Endothelial cell of umbilical vein (primary cell): ENCODE measurements around the gene DET1. TPM values are rescaled to one million over a fixed set of nuclear protein-coding genes. Genes with fewer than 3 reads are reported as not detected.
A peak's percentile ranks its signal among the peaks of the same experiment; 100 is the strongest.

Experiments used
- BruUV-seq: library from RNA; stranded (reverse); fragments of 400-500 nt; replicated peaks from 2 replicates; lab custom pipeline; 2021; lab: Mats Ljungman, UMichigan
- CTCF ChIA-PET: fragments of 300-600, 350-600 bp; sonication (Branson Sonifier 250); formaldehyde crosslinking; loops from one replicate; lab custom pipeline; 2021; ENCODE audit warnings: antibody characterized with exemption, inconsistent platforms; lab: Charles Lee
- POLR2A ChIA-PET: fragments of 300-600, 350-600 bp; sonication (Branson Sonifier 250); formaldehyde crosslinking; loops from one replicate; lab custom pipeline; 2021; ENCODE audit warnings: antibody characterized with exemption, inconsistent platforms; lab: Charles Lee
- DNase-seq: peaks from one replicate; pipeline ENCODE4 v3.0.0-alpha.2; 2011; ENCODE audit warnings: low read depth, low spot score
- FAIRE-seq: peaks from 2 replicates; lab custom pipeline; 2011; peaks lifted over from hg19 to GRCh38; lab: Jason Lieb, UNC
- H2AFZ ChIP-seq: 2 replicates; pipeline ENCODE4 v1.6.0; 2012; ENCODE audit warnings: low read depth, low read length, control low read depth, inconsistent platforms
- H3K27ac ChIP-seq: 2 replicates; pipeline ENCODE4 v1.5.1; 2011; ENCODE audit warnings: low read depth, mild to moderate bottlenecking, control low read depth, low read length, moderate library complexity; ENCODE audit not compliant: insufficient read depth
- H3K27me3 ChIP-seq, 2 experiments: 2 replicates each; pipeline versions ENCODE4 v1.6.0 to v1.6.1; 2011; ENCODE audit warnings: low read length in 2 of 2, mixed read lengths in 1 of 2; ENCODE audit not compliant: control insufficient read depth in 2 of 2, insufficient read depth in 2 of 2
- H3K36me3 ChIP-seq, 2 experiments: 2 replicates in 1 of 2; 3 replicates in 1 of 2; pipeline ENCODE4 v1.5.1; 2011; ENCODE audit warnings: low read length in 2 of 2, mild to moderate bottlenecking in 1 of 2, moderate library complexity in 1 of 2; ENCODE audit not compliant: control insufficient read depth in 2 of 2, insufficient read depth in 2 of 2; ENCODE audit errors: extremely low read depth in 1 of 2
- H3K4me1 ChIP-seq: 3 replicates; pipeline ENCODE4 v1.5.1; 2011; ENCODE audit warnings: mild to moderate bottlenecking, low read length; ENCODE audit not compliant: control insufficient read depth, insufficient read depth; ENCODE audit errors: extremely low read depth
- H3K4me2 ChIP-seq: 2 replicates; pipeline ENCODE4 v1.6.1; 2011; ENCODE audit warnings: low read length, control low read depth, mixed read lengths; ENCODE audit not compliant: insufficient read depth
- H3K4me3 ChIP-seq, 3 experiments: fragments of 200-600 bp in 1 of 3; sonication (generic), shearing (Covaris generic) in 1 of 3; replicated peaks in 1 of 3; 2 replicates each; pipeline ENCODE4 v1.5.1; 2011 to 2016; ENCODE audit warnings: control low read depth in 3 of 3, low read length in 3 of 3, mild to moderate bottlenecking in 2 of 3, inconsistent platforms in 1 of 3, low read depth in 1 of 3, moderate library complexity in 1 of 3; ENCODE audit not compliant: insufficient read depth in 1 of 3
- H3K79me2 ChIP-seq: 2 replicates; pipeline ENCODE4 v1.6.0; 2012; ENCODE audit warnings: low read length, inconsistent platforms; ENCODE audit not compliant: control insufficient read depth, insufficient read depth
- H3K9ac ChIP-seq: replicated peaks from 2 replicates; pipeline ENCODE3; 2011; ENCODE audit warnings: low read length, control low read depth; ENCODE audit not compliant: insufficient read depth; ENCODE audit errors: extremely low read depth
- H3K9me1 ChIP-seq: replicated peaks from 3 replicates; pipeline ENCODE4 v1.6.0; 2011; ENCODE audit warnings: mild to moderate bottlenecking, low read length; ENCODE audit not compliant: control insufficient read depth, insufficient read depth; ENCODE audit errors: extremely low read depth
- H3K9me3 ChIP-seq: replicated peaks from 2 replicates; pipeline ENCODE4 v1.5.1; 2012; ENCODE audit warnings: low read length, inconsistent platforms; ENCODE audit not compliant: control insufficient read depth, insufficient read depth
- H4K20me1 ChIP-seq: replicated peaks from 2 replicates; pipeline ENCODE3; 2011; ENCODE audit warnings: mild to moderate bottlenecking, low read length; ENCODE audit not compliant: control insufficient read depth, insufficient read depth; ENCODE audit errors: extremely low read depth
- JUN ChIP-seq: IDR thresholded peaks from 2 replicates; pipeline ENCODE4 v1.6.1; 2011; ENCODE audit warnings: borderline replicate concordance, low read depth; ENCODE audit not compliant: insufficient read length, insufficient read depth
- dilution Hi-C: fragments of 300-500 bp; cut with MboI; formaldehyde crosslinking; loops from one replicate; pipeline ENCODE4 v1.15.0; 2019; ENCODE audit warnings: low sequenced_read_pairs; ENCODE audit not compliant: extremely low pct_ligation_motif_present
- intact Hi-C: fragments of 100-400 bp; cut with micrococcal nuclease; formaldehyde crosslinking; loops from one replicate; pipeline ENCODE4 v1.10.0; 2022
- polyA plus RNA-seq, 4 experiments: library from polyadenylated mRNA; depleted of rRNA in 3 of 4; stranded (reverse) in 3 of 4; unstranded in 1 of 4; fragments of >200 nt; gene quantifications; 2 replicates each; pipeline versions ENCODE4 v1.2.1 to v1.2.3, GENCODE V29; 2011 to 2012; ENCODE audit warnings: missing spikeins in 1 of 4
- small RNA-seq: library from RNA; depleted of rRNA; stranded (forward); fragments of <200 nt; gene quantifications from one replicate; pipeline ENCODE3, GENCODE V24; 2012; ENCODE audit warnings: low replicate concordance, low read depth; ENCODE audit not compliant: insufficient read depth, insufficient read length
- total RNA-seq: library from RNA; stranded (reverse); gene quantifications from 2 replicates; pipeline ENCODE4 v1.2.3, GENCODE V29; 2021
- TF ChIP-seq, protein P1 (sequence below), 2 donors: IDR thresholded peaks; 1 replicate in 1 of 2; 2 replicates in 1 of 2; pipeline ENCODE4 v1.5.1; 2011; ENCODE audit warnings: low read length in 2 of 2, mild to moderate bottlenecking in 2 of 2, moderate library complexity in 2 of 2, control low read depth in 1 of 2, inconsistent platforms in 1 of 2, low read depth in 1 of 2; ENCODE audit not compliant: insufficient read depth in 1 of 2; ENCODE audit errors: extremely low read depth in 1 of 2

The DET1 gene
- total and polyA plus RNA-seq, 2 donors (not counting 3 experiments of a cell fraction or from before 2014, with no cell fraction given) = 5.2 to 5.6 TPM

DNA sequence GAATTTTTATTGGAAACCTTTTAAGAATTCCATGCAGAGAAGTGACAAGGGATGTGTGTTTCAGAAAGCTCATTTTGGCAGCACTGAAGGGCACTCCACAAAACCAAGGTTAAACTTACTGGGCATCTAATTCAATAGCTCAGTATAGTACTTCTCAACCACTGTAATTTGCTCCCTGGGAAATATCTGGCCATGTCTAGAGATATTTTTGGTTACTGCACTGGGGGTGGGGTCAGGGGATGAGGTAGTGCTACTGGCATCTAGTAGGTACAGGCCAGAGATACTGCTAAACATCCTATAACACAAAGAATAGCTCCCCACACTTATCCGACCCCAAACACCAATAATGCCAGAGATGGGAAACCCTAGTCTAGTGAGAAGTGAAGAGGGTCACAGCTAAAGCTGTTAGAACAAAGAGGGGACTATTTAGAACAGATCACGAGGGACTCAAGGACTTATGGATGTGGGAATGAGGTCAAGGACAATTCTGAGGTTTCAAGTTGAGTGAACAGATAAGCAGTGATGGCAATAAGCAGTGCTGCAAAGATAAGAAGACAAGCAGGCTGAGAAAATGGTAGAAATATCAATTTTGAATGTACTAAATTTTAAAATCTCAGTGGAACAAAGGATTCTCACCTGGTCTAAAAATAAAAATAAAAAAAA, 82.5 kb downstream of the DET1 start:
- TF ChIP-seq, protein P1, sequence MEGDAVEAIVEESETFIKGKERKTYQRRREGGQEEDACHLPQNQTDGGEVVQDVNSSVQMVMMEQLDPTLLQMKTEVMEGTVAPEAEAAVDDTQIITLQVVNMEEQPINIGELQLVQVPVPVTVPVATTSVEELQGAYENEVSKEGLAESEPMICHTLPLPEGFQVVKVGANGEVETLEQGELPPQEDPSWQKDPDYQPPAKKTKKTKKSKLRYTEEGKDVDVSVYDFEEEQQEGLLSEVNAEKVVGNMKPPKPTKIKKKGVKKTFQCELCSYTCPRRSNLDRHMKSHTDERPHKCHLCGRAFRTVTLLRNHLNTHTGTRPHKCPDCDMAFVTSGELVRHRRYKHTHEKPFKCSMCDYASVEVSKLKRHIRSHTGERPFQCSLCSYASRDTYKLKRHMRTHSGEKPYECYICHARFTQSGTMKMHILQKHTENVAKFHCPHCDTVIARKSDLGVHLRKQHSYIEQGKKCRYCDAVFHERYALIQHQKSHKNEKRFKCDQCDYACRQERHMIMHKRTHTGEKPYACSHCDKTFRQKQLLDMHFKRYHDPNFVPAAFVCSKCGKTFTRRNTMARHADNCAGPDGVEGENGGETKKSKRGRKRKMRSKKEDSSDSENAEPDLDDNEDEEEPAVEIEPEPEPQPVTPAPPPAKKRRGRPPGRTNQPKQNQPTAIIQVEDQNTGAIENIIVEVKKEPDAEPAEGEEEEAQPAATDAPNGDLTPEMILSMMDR (IDR thresholded peaks at IDR 0.05; ENCODE audit: extremely low read depth in 1 of 2, insufficient read depth in 1 of 2, low read depth in 1 of 2, low read length in 2 of 2) = no peak
- TF ChIP-seq JUN = no peak
- DNase-seq (no peak), FAIRE-seq (no peak)
- Histone ChIP-seq H4K20me1 (no peaks in the 10 kb centered on the region), H3K27ac (peak overlapping the region; percentile 96), H3K79me2 (peaks cover 31% of the 10 kb centered on the region), H3K4me1 (peaks cover 37% of the 10 kb centered on the region), H3K9me3 (no peaks in the 10 kb centered on the region), H3K36me3 (peaks cover 7 to 25% of the 10 kb centered on the region in 2 experiments), H3K4me2 (peak overlapping the region; percentile 73), H3K4me3 (no peak overlapping the region), H2AFZ (no peak overlapping the region), H3K27me3 (no peaks in the 10 kb centered on the region), H3K9ac (peak overlapping the region; percentile 40), H3K9me1 (no peaks in the 10 kb centered on the region)
- ChIA-PET POLR2A (no interaction called here), CTCF (interaction anchor here (1.2 to 1.4 kb wide), 3 partner anchors 9 to 160 kb away, joined by 3 to 7 read pairs (median 3); no protein-coding TSS in a partner anchor)
- BruUV-seq = TSS peak; percentile 0
- dilution Hi-C loops (no loop called here), intact Hi-C loops (loop anchor here (1.0 kb wide), 1 partner anchor 10 kb away; no protein-coding TSS in a partner anchor)

Small RNAs within 50 kb of the gene (small RNA-seq; reads per million reads assigned to genes)
- gene AC013489.2 = not detected

Other genes starting within 250 kb of the DET1 start
- gene MRPL46, start 79.3 kb downstream of the DET1 start, total RNA-seq = 27.9 and 30.9 TPM in 2 replicates
- 21.6 and 24.5 TPM in 2 replicates for gene MRPL46, start 79.3 kb downstream of the DET1 start, polyA plus RNA-seq
- gene MRPS11, start 79.0 kb downstream of the DET1 start, total RNA-seq = 66.3 and 71.7 TPM in 2 replicates
- gene MRPS11, start 79.0 kb downstream of the DET1 start, polyA plus RNA-seq = 97.9 and 111 TPM in 2 replicates
- gene AEN, start 74.7 kb upstream of the DET1 start, total RNA-seq = 35.6 and 38.3 TPM in 2 replicates
- 31.6 and 34.2 TPM in 2 replicates for gene AEN, start 74.7 kb upstream of the DET1 start, polyA plus RNA-seq
- gene ISG20, start 92.3 kb upstream of the DET1 start, total RNA-seq = 5.4 and 6.4 TPM in 2 replicates
- gene ISG20, start 92.3 kb upstream of the DET1 start, polyA plus RNA-seq = 7.5 and 9.0 TPM in 2 replicates